CD4-positive, alpha-beta T cell (primary cell): ENCODE measurements around the gene ORM2. TPM values are rescaled to one million over a fixed set of nuclear protein-coding genes. Genes with fewer than 3 reads are reported as not detected.
A peak's percentile ranks its signal among the peaks of the same experiment; 100 is the strongest.

ENCODE experiments used
- ATAC-seq: fragments of 200-7000 bp; cut with Tn5 transposase; one replicate; pipeline ENCODE4 v1.10.0; 2022; ENCODE audit warnings: mild to moderate bottlenecking; ENCODE audit not compliant: poor library complexity
- CTCF ChIA-PET: fragments of 350-600 bp; sonication (Branson Sonifier 250); formaldehyde crosslinking; loops from one replicate; lab custom pipeline; 2021; ENCODE audit warnings: antibody characterized with exemption, inconsistent platforms; lab: Charles Lee
- POLR2A ChIA-PET: fragments of 350-600 bp; sonication (Branson Sonifier 250); formaldehyde crosslinking; loops from one replicate; lab custom pipeline; 2021; ENCODE audit warnings: antibody characterized with exemption, inconsistent platforms; lab: Charles Lee
- DNase-seq, 14 experiments: peaks; one replicate each; pipeline ENCODE4 v3.0.0-alpha.2; 2013 to 2020; ENCODE audit warnings: mixed read lengths in 2 of 14
- H3K27ac ChIP-seq, 2 donors: one replicate each; pipeline versions ENCODE4 v1.5.1 to v1.7.0; 2013; ENCODE audit warnings: low read length in 2 of 2, low read depth in 1 of 2, mild to moderate bottlenecking in 1 of 2
- H3K27me3 ChIP-seq, 2 experiments: 1 replicate in 1 of 2; 2 replicates in 1 of 2; pipeline versions ENCODE4 v1.6.1 to v1.7.0; 2013; ENCODE audit warnings: low read length in 2 of 2, control low read depth in 1 of 2, mild to moderate bottlenecking in 1 of 2, moderate library complexity in 1 of 2; ENCODE audit not compliant: insufficient read depth in 2 of 2, control insufficient read depth in 1 of 2
- H3K36me3 ChIP-seq: one replicate; pipeline ENCODE4 v1.6.1; 2013; ENCODE audit warnings: low read length, control low read depth; ENCODE audit not compliant: insufficient read depth
- H3K4me1 ChIP-seq: one replicate; pipeline ENCODE4 v1.6.1; 2013; ENCODE audit warnings: low read length, control low read depth; ENCODE audit not compliant: insufficient read depth
- H3K4me3 ChIP-seq: one replicate; pipeline ENCODE4 v1.5.1; 2013; ENCODE audit warnings: mild to moderate bottlenecking, low read length, moderate library complexity
- H3K9me3 ChIP-seq, 2 experiments: 1 replicate in 1 of 2; 2 replicates in 1 of 2; pipeline versions ENCODE4 v1.6.1 to v1.7.0; 2013; ENCODE audit warnings: low read length in 2 of 2, mild to moderate bottlenecking in 2 of 2, control low read depth in 1 of 2, moderate library complexity in 1 of 2; ENCODE audit not compliant: control insufficient read depth in 1 of 2, insufficient read depth in 1 of 2
- H3K27ac Mint-ChIP-seq: one replicate; pipeline ENCODE4 v1.8.0; 2020; ENCODE audit warnings: mixed read lengths
- H3K27me3 Mint-ChIP-seq: one replicate; pipeline ENCODE4 v1.8.0; 2021; ENCODE audit warnings: mixed read lengths
- H3K36me3 Mint-ChIP-seq: one replicate; pipeline ENCODE4 v1.8.0; 2021; ENCODE audit warnings: low read depth, mixed read lengths
- H3K4me1 Mint-ChIP-seq: one replicate; pipeline ENCODE4 v1.8.0; 2021; ENCODE audit warnings: low read depth, mixed read lengths
- H3K4me3 Mint-ChIP-seq: one replicate; pipeline ENCODE4 v1.8.0; 2020; ENCODE audit warnings: mild to moderate bottlenecking, mixed read lengths
- H3K9me3 Mint-ChIP-seq: one replicate; pipeline ENCODE4 v1.8.0; 2020; ENCODE audit warnings: mixed read lengths
- intact Hi-C, 2 experiments: fragments of 100-400 bp; cut with DNase I in 1 of 2; cut with micrococcal nuclease in 1 of 2; formaldehyde crosslinking; loops; one replicate each; pipeline versions ENCODE4 v1.15.1 to v1.9.0; 2023 to 2025; cut with DNase I, micrococcal nuclease
- total RNA-seq, 174 experiments: library from RNA in 2 of 174; stranded (reverse) in 2 of 174; gene quantifications; one replicate each; pipeline ENCODE4 v1.2.3 and lab custom pipeline; 2021 to 2026
- TF ChIP-seq, protein P1 (sequence below): fragments of 200-600 bp; IDR thresholded peaks from one replicate; pipeline ENCODE4 v1.8.0; 2022; ENCODE audit warnings: antibody characterized with exemption, mild to moderate bottlenecking

ORM2 gene
- total RNA-seq, 2 experiments from 2014 or later = not detected

DNA sequence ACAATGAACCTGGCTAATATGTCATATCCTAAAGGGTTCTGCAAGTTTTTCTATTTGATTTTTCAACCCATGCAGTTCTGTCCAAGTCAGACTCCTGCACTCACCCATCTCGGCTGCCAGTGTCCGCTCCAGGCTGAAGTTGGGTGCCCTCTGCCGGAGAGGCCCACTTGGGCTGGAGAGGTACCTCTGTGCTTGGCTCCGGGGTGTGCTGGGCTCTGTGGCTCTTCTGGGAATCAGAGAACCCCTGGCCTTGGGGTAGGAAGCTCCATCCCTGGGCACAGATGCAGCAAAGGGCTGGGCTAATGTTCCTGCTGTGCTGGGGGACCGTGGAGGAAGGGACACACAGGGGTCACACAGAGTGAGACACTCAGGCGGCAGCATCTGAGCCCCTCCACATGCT is 26.2 kb downstream of the ORM2 start:
- TF ChIP-seq, protein P1, sequence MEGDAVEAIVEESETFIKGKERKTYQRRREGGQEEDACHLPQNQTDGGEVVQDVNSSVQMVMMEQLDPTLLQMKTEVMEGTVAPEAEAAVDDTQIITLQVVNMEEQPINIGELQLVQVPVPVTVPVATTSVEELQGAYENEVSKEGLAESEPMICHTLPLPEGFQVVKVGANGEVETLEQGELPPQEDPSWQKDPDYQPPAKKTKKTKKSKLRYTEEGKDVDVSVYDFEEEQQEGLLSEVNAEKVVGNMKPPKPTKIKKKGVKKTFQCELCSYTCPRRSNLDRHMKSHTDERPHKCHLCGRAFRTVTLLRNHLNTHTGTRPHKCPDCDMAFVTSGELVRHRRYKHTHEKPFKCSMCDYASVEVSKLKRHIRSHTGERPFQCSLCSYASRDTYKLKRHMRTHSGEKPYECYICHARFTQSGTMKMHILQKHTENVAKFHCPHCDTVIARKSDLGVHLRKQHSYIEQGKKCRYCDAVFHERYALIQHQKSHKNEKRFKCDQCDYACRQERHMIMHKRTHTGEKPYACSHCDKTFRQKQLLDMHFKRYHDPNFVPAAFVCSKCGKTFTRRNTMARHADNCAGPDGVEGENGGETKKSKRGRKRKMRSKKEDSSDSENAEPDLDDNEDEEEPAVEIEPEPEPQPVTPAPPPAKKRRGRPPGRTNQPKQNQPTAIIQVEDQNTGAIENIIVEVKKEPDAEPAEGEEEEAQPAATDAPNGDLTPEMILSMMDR = no peak
- ATAC-seq = no peak
- peak overlapping the region in 1 of 2 donors; percentile 11 for H3K27ac ChIP-seq
- peak overlapping the region; percentile 83 for H3K27ac Mint-ChIP-seq
- no peak overlapping the region for H3K4me3 ChIP-seq
- no peaks in the 10 kb centered on the region for H3K9me3 Mint-ChIP-seq
- peaks cover 43% of the 10 kb centered on the region for H3K4me1 ChIP-seq
- no peaks in the 10 kb centered on the region for H3K27me3 ChIP-seq
- peaks cover 96% of the 10 kb centered on the region for H3K36me3 Mint-ChIP-seq
- H3K4me1 Mint-ChIP-seq = peaks cover 62% of the 10 kb centered on the region
- ChIA-PET CTCF (no interaction called here), POLR2A (interaction anchor here (1.3 to 2.2 kb wide), 3 partner anchors 16 to 32 kb away, joined by 7 to 9 read pairs (median 8); partner anchors contain the start of gene AKNA)
- H3K4me3 Mint-ChIP-seq = no peak overlapping the region
- no peaks in the 10 kb centered on the region for H3K27me3 Mint-ChIP-seq
- DNase-seq = no peak
- intact Hi-C loops = no loop called here
- peaks cover 82% of the 10 kb centered on the region for H3K36me3 ChIP-seq
- H3K9me3 ChIP-seq = no peaks in the 10 kb centered on the region

DNA sequence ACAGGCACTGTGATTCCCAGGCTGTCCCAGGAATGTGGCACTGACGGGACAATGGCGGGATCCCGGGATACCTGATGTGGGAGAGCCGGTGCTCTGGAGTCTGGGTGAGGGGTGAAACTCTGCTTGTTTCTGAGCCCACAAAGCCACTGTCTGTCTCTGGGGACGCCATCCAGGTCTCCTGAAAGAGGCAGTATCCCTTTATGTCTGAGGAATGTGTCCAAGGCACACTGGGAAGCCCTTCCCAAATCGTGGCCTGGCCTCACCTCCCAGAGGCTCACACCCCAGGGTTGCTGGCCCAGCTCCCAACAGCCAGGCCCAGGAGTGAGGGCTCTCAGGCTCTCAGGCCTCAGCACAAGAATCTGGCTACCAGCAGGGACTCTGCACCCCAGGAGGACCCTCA is 27.1 kb downstream of the ORM2 start:
- no peaks in the 10 kb centered on the region for H3K9me3 Mint-ChIP-seq
- peaks cover 83% of the 10 kb centered on the region for H3K36me3 ChIP-seq
- H3K36me3 Mint-ChIP-seq = peaks cover 96% of the 10 kb centered on the region
- peak overlapping the region; percentile 83 for H3K27ac Mint-ChIP-seq
- H3K9me3 ChIP-seq = no peaks in the 10 kb centered on the region
- H3K27me3 ChIP-seq = no peaks in the 10 kb centered on the region
- DNase-seq = no peak
- ChIA-PET CTCF (no interaction called here), POLR2A (interaction anchor here (1.3 to 2.2 kb wide), 3 partner anchors 15 to 31 kb away, joined by 7 to 9 read pairs (median 8); partner anchors contain the start of gene AKNA)
- H3K27me3 Mint-ChIP-seq = no peaks in the 10 kb centered on the region
- ATAC-seq = no peak
- H3K4me3 ChIP-seq = no peak overlapping the region
- peaks cover 45% of the 10 kb centered on the region for H3K4me1 ChIP-seq
- TF ChIP-seq, protein P1 = no peak
- peaks cover 64% of the 10 kb centered on the region for H3K4me1 Mint-ChIP-seq
- H3K4me3 Mint-ChIP-seq = no peak overlapping the region
- intact Hi-C loops = no loop called here
- H3K27ac ChIP-seq = peak overlapping the region in 1 of 2 donors; percentile 42

DNA sequence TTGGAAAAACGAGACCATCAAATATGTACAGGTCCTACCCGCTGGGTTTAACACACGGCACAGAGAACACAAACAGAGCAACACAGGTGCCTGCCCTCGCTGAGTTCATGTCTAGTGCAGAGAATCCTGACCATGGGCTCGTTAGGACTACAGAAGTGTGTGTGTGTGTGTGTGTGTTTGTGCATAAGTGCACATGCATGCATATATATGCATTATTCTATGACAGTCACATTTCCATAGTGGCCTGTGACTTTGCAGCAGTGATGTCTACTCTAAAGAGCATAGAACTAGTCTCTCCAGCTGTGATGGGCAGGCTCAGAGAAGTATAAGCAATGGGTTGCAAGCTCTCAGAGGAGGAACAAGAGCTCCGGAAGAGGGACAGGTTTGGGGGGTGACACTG is 27.7 kb downstream of the ORM2 start:
- no peak for DNase-seq
- Mint-ChIP-seq H3K36me3 (peaks cover 97% of the 10 kb centered on the region), H3K27me3 (no peaks in the 10 kb centered on the region), H3K4me1 (peaks cover 65% of the 10 kb centered on the region), H3K27ac (peak overlapping the region; percentile 83), H3K4me3 (no peak overlapping the region), H3K9me3 (no peaks in the 10 kb centered on the region)
- H3K27me3 ChIP-seq = no peaks in the 10 kb centered on the region
- ChIA-PET POLR2A (interaction anchor here (1.7 to 2.2 kb wide), 2 partner anchors 28 to 31 kb away, joined by 7 to 9 read pairs; partner anchors contain the start of gene AKNA), CTCF (no interaction called here)
- intact Hi-C loops = no loop called here
- peak overlapping the region in 1 of 2 donors; percentile 42 for H3K27ac ChIP-seq
- TF ChIP-seq, protein P1 = no peak
- H3K4me3 ChIP-seq = no peak overlapping the region
- H3K4me1 ChIP-seq = peaks cover 45% of the 10 kb centered on the region
- peaks cover 83% of the 10 kb centered on the region for H3K36me3 ChIP-seq
- ATAC-seq = no peak
- H3K9me3 ChIP-seq = no peaks in the 10 kb centered on the region
